ENCODE results near the gene SMPD4.
"Not testable (repeated sequence)": the region's sequence is repeated elsewhere in the genome, so short reads cannot be mapped to it uniquely, and the experiment has no call there.

The SMPD4 gene

DNA sequence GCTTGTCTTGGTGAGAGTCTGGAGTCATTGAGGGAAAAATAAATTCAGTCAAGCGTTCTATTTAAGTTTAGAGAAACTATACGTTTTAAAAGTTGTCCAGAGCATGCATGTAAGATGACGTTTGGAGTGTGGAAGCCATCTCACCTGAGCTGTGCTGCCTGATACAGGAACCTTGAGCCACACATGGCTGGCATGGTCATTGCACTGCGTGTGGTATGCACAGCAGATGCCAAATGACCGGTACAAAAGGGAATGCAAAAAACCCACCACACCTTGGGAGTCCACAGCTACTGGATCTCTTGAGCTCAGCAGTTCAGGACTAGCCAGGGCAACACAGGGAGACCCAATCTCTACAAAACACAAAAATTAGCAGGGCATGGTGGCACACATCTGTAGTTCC, 5.0 kb upstream of the SMPD4 start:
- DNase-seq (ENCODE audit: low spot score) = no peak

DNA sequence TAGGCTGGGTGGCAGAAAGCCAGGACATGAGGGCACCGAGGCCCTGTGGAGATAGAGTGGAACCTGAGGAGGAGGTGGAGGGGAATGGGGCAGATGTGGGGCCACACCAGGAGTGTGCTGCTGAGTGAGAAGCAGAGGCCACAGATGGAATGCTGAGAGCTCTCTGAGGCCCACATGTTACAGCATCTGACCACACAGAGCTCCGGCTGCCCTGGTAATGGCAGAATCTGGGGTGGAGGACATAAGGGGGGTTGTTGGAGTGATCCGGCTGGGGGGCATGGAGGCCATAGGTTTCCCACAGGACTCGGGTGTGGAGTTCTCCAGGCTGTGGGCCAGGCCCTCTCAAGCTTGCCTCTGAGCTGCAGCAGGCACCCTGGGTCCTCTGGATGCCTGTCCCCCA, 4.5 kb upstream of the SMPD4 start:
- DNase-seq (ENCODE audit: low spot score) = no peak

DNA sequence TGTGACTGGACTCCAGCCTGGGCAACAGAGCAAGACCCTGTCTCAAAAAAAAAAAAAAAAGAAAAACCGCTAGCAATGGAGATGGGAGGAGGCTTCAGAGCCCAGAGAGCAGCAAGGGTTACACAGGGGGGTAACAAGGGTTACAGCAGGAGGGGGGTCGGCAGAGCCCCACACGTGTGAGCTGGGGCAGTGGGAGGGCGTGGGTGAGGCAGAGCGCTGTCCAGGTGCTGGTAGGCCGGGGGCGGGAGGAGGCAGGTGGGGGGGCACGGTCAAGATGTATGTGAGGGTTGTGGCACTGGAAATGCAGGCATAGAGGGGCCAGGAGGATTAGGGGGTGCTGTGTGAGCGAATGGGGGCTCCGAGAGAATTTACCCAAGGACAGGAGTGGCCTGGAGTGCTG, 4.0 kb upstream of the SMPD4 start:
- no peak for DNase-seq (ENCODE audit: low spot score)

DNA sequence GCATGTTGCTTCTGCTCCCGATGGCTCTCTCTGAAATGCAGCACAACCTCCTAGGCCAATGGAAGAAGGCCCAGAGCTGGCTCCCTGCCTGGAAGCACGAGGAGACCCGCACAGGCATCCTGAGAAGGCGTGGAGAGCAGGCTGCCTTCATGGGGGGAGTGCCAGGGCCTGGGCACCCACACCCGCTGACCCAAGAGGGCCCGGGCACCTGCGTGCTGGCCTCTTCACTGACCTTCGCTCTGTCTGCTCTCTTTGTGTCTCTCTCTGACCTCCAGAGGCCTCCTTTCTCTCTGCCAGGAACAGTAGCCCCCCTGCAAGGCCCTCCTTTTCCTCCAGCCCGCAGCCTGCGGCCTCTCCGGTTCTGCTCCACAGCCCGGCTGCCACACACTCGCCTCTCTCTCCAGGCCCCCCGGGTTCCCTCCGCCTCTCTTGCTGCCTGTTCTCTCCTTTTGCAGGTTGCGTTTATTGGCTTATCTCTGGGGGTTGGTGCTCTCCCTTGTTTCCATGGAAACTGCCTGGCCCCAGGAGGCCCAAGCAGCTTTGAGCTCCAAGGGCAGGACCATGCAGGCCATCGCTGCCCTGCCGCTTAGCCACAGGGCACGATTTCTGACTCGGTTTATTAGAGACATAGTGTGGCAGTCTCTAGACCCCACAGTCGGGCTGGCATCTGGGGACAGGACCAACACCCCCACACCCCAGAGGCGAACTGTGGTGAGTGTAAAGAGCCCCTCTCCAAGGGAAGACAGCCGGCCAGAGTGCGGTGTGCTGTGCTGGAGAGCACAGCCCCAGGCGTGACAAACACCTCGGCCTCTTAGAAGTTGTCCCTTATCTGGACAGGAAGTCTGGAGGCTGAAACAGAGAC, 2.3 kb upstream of the SMPD4 start:
- peak; percentile 39 for DNase-seq (ENCODE audit: low spot score)

DNA sequence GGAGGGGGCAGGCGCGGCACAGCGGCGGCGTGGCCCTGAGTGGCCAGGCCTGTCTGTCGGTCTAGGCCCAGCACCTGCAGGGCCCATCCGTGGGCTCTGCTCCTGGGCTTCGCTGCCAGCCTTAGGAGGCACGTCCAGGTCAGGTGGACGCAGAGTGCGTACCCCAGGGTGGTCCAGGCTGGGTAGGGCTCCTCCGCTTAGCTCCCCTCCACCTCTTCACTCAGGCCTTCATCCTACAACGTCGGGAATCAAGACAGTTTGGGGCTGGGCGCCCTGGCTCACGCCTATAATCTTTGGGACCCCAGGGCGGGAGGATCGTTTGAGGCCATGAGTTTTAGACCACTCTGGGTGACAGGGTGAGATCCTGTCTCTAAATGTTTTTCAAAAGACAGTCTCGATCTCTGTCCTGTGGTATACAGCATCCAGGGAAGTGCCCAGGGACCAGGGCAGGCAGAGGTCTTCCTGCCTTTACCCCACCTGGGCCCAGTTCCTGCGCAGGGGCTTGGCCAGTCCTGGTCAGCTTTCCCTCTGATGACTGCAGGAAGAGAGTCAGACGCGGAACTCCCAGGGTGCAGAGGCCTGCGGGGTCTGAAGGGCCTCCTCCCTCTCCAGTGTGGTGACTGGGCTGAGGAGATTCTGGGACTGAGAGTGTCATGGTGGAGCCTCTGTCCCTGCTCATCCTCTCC, 1.6 kb upstream of the SMPD4 start:
- not testable (repeated sequence) for DNase-seq (ENCODE audit: low spot score)

DNA sequence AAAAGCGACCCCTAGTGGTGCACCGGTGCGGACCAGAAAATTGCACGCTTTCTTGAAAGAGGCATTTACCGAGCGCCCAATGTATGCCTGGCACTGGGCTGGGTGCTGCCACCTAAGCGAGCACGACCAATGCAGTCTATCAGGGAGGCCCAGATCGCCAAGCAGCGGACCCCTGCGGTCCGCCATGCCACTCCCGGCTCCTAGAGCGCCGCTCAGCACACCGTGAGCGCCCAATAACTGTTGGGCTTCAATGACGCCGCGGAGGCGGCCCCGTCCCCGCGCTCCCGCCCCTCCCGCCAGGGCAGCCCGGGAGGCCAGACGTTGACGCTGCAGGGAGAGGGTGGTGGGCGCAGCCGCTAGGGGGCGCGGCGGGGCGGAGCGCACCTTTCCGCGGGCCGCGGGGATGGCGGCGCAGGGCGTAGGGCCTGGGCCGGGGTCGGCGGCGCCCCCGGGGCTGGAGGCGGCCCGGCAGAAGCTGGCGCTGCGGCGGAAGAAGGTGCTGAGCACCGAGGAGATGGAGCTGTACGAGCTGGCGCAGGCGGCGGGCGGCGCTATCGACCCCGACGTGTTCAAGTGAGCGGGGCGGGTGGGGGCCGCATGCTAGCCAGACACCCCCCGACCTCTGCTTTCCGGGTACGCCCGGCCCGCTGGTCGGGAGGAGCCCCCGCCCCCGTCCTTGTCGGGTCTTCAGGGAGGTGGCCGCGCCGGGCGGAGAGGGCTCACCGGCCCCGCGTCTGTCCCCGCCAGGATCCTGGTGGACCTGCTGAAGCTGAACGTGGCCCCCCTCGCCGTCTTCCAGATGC, 679 bp upstream of the SMPD4 start, which contains the start of gene MZT2B:
MZT2B (plus strand) TSS at position 383 of the 803 bp plus-strand sequence; CDS start at position 404, 21 bp downstream.
- peak; percentile 87 for DNase-seq (ENCODE audit: low spot score)

DNA sequence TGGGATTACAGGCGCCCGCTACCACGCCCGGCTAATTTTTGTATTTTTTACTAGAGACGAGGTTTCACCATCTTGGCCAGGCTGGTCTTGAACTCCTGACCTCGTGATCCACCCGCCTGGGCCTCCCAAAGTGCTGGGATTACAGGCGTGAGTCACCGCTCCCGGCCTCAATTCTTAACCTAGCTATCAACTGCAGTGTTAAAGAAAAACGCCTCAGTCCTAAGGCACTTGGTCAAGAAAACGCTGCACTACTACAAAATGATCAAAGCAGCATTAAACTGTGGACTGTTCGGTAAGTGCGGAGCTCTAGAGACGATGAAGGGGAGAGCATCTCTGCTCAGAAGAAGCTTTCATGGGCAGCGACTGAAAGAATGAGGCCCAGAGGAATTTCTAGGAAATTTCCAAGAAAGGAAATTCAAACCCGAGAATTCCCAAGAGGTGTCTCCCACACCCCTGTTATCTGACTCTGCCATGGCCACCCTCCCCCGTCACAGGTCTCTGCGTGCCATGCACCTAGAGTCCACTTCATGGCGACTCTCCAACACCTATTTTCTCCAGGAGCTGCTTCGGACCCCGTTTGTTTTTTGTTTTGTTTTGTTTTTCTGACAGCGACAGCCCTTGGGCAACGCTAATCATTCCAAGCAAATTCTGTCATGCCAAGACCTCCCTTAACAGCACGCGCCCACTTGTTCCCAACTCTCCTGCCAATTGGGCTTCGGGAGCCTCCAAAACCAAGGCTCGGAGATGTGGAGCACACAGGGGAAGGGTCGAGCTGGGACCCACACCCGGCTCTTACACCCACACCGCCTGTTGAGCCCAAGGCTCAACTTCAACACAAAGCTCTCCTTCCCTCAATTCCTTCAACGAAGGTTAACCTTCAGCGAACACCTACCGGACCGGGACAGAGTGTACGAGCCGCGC, 738 bp downstream of the SMPD4 start:
- not testable (repeated sequence) for DNase-seq (ENCODE audit: low spot score)

DNA sequence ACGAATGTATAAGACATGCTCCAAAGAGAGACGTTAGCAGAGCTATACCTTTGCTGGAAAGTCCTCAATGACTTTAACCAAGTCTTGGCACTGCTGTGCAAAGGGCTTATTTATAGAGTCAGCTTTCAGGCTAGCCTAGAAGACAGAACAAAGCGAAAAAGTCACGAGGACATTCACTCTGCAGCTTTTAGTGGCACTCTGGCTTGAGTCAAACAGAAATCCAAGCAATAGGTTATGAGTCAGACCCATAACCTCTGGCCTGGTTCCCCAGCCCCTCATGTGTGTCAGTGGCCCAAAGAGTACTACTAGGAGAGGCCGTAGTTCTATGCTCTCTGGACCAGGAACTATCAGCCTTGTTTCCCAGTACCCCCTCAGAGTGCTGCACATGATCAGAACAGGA, 6.5 kb downstream of the SMPD4 start:
- not testable (repeated sequence) for DNase-seq (ENCODE audit: low spot score)

DNA sequence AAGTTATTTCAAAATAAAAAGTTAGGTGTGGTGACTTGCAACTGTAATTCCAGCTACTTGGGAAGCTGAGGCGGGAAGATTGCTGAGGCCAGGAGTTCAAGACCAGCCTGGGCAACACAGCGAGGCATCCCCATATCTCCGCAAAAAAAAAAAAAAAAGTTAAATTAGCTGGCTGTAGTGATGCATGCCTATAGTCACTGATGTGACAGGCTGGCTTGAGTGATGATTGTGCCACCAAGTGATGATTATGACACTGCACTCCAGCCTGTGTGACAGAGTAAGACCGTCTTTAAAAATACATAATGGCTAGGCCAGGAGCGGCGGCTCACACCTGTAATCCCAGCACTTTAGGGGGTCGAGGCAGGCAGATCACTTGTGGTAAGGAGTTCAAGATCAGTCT, 11.5 kb downstream of the SMPD4 start:
- DNase-seq (ENCODE audit: low spot score) = no peak

DNA sequence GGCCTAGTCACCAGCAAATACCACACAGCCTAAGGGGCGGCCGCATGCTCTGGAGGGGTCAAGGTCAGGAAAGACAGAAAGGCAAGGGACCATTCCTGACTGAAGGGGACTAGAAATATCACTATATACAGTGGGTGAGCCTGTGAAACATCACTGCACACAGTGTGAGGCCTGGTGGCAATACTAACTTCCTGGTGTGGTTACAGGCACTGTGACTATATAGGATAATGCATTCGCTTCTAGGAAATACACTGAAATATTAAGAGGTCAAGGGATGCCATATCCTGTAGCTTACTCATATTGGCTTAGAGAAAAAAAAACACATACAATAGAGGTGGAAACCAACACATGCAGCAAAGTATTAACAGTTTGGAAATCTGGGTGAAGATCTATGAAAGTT, 12.2 kb downstream of the SMPD4 start:
- not testable (repeated sequence) for DNase-seq (ENCODE audit: low spot score)

DNA sequence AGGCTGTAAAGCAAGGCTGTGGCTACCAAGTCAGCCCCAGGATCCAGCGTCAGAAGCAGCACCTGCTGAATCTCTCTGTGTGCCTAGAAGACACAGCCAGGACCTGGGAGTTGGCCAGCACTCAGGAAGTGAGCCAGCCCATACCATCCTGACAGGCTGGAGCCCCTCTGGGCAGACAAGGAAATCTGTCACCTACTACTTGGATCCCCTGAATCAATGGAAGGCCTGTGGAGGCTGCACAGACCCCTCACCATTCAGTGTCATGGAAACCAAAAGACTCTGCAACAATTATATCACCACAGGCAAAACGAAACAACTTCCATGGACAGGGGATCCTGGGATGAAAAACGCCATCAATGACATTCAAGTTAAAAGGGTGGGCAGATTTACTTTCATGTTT, 14.8 kb downstream of the SMPD4 start:
- DNase-seq (ENCODE audit: low spot score) = not testable (repeated sequence)

DNA sequence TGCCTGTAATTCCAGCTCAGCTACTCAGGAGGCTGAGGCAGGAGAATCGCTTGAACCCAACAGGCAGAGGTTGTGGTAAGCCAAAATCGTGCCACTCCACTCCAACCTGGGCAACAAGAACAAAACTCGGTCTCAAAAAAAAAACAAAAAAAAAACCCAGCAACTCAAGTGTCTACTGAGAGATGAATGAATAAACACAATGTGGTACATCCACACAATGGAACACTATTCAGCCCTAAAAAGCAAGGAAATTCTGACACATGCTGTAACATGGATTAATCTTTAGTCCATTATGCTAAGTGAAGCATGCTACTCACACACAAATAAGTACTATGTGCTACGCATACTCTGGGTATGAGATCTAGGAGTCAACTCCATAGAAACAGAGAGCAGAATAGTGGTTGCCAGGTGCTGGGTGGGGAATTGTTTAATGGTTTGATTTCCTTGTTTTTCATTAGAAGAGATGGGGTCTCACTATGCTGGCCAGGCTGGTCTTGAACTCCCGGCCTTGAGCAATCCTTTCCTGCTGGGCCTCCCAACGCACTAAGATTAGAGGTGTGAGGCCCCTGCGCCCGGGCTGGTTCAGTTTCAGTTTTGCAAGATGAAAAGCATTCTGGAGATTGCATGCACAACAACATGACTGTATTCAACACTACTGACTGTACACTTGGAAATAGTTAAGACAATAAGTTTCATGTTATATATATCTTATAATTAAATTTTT, 15.9 kb downstream of the SMPD4 start:
- no peak for DNase-seq (ENCODE audit: low spot score)

DNA sequence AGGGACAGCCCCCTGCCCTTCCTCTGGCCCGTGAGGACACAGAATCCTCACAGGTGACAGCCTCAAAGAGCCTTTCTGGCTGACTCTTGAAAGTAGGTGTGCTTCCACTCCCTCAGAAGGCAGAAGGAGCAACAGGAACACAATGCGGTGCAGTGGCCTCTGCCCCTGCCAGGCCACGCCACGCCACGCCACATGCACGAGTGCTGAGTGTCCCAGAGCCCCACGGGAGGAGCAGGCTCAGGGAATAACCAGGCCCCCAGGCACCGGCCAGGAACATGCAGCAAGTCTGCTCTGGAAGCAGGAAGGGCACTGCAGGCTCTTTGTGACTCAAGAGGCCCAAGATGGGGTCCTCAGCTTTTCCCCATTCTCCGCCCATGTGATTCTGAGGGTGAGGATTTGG, 18.4 kb downstream of the SMPD4 start:
- DNase-seq (ENCODE audit: low spot score) = no peak

DNA sequence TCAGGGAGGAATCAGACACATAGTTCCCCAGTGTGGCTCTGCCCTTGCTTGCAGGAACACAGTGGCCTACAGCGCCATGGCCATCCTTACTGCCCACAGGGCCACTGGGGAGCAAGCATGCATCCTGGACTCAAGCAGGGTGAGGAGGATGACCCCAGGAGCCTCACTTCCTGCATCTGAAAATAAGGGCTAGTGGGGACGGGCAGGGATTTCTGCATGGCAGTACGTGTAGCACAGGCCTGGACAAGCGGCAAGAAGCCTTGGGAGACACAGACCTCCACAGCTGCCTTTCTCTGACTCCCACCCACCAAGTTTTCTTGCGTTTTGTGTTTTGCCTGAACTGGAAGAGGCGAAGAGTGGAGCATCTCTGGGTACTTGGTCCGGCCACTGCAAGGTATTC, 18.9 kb downstream of the SMPD4 start:
- not testable (repeated sequence) for DNase-seq (ENCODE audit: low spot score)

DNA sequence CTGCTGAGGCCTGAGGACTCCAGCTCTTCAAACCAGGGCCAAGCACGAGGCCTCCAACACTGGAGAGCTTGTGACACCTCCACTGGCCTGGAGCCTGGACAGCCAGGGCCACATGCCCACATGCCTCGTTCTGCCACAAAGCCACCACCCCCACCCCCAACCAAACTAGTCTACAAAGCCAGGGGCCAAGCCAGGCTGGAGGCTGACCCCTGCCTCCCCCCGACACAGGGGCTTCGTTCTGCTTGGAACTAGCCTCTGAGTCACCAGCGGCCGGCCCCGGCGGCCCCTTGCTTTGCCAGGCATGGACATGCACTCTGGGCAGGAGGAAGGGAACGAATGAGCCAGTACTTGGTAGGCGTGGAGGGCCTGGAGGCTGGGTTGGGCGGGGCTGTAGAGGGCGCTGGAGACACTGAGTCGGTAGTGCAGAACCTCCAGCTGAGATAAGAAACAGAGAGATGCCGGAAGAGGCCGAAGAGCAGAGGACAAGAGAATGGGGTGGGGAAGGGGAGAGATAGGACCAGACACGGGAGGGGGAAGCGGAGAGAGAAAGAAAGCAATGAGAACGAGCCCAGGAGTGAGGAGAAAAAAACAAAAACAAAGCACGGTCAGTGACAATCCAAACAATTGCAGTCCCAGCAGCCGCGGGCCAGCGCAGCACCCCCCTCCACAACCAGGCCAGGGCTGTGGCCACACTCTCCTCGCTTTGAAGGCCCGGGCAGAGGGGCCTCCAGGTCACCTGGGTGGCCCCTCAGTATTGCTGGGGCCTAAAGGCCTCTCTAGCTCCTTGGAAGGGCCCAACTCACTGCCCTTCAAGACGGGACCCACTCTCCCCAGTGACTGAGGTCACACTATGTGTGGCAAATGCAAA, 20.3 kb downstream of the SMPD4 start:
- not testable (repeated sequence) for DNase-seq (ENCODE audit: low spot score)

DNA sequence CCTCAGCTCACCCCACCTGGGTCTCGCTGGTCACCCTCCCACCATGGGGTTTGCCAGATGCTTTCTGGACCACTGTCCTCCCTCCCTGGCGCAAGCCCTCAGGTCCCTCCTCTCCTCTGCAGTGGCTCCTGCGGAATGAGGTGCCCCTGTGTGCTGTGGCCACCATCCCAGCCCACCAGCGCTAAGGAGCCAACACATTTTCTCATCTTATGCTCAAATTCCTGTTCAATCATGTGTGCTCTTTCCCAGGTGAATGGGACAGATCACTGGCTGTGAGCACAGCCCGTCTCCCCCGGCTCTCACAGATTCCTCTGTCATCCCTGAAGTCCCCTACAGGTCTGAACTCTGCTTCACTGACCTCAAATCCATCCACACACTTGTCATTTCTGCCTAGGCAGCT, 21.3 kb downstream of the SMPD4 start:
- DNase-seq (ENCODE audit: low spot score) = no peak

DNA sequence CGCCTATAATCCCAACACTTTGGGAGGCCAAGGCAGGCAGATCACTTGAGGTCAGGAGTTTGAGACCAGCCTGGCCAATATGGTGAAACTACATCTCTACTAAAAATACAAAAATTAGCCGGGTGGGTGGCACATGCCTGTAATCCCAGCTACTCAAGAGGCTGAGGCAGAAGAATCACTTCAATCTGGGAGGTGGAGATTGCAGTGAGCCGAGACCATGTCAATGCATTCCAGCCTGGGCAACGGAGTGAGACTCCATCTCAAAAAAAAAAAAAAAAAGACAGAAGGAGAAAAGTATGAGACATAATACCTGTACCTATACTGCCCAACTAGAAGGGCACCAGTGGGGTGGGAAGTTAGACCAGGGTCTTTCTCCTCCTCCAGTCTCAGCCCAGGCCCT, 22.0 kb downstream of the SMPD4 start:
- not testable (repeated sequence) for DNase-seq (ENCODE audit: low spot score)

DNA sequence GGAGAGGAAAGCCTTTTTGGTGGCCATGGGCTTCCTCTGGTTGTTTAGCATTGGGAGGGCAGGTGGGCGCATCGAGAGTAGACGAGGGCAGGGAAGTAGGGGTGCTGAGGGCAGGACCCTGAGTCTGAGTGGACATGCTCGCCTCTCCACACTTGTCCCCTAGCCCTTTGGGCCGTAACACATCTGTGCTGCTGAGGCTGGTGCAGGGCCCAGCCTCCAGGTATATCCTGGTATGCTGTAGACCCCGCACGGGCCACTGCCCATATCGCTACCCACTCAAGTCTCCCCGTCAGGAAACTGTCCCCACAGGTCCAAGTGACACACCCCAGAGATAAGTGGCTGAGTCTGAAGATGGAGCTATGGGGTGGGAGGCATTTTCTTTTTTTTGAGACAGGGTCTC, 22.8 kb downstream of the SMPD4 start:
- no peak for DNase-seq (ENCODE audit: low spot score)

DNA sequence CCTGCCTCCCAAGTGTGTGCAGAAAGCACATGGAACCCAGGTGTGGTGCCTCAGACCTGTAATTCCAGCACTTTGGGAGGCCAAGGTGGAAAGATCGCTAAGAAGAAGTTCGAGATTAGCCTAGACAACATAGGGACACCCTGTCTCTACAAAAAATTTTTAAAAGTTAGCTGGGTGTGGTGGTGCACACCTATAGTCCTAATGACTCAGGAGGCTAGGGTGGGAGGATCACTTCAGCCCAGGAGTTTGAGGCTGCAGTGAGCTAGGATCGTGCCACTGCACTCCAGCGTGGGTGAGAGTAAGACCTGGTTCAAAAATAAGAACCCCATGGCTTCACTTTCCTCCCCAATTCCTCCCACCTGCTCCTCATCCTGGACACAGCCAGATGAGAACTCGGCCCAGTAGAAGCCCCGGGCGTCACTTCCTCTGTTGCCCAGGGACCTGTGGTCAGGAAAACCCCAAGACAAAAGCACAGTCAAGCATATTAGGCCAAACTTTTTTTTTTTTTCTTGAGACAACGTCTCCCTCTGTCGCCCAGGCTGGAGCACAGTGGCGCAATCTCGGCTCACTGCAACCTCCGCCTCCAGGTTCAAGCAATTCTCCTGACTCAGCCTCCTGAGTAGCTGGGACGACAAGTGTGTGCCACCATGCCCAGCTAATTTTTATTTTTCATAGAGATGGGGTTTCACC, 23.4 kb downstream of the SMPD4 start:
- not testable (repeated sequence) for DNase-seq (ENCODE audit: low spot score)

Data from Ammon's horn (tissue), 1 donor.